GM23248 (cell line): ENCODE data around the gene AFTPH. TPM values are rescaled to one million over a fixed set of nuclear protein-coding genes. Genes with fewer than 3 reads are reported as not detected.

Source experiments
- DNase-seq: peaks from one replicate; pipeline ENCODE4 v3.0.0-alpha.2; 2015
- H2AFZ ChIP-seq: fragments of 200-600 bp; sonication (generic); 2 replicates; pipeline ENCODE4 v1.6.1; 2016; ENCODE audit warnings: antibody characterized with exemption
- H3F3A ChIP-seq: fragments of 200-600 bp; sonication (generic); 2 replicates; pipeline ENCODE4 v1.6.1; 2016; ENCODE audit warnings: mild to moderate bottlenecking, antibody characterized with exemption, mixed run types; ENCODE audit not compliant: insufficient read depth
- H3K27ac ChIP-seq: fragments of 200-600 bp; sonication (generic); 2 replicates; pipeline ENCODE4 v1.5.1; 2016; ENCODE audit warnings: mild to moderate bottlenecking
- H3K27me3 ChIP-seq: fragments of 200-600 bp; sonication (generic); replicated peaks from 2 replicates; pipeline ENCODE4 v1.6.1; 2016; ENCODE audit warnings: mild to moderate bottlenecking; ENCODE audit not compliant: insufficient read depth
- H3K36me3 ChIP-seq: fragments of 200-600 bp; sonication (generic); 2 replicates; pipeline ENCODE4 v1.6.1; 2016; ENCODE audit warnings: low read depth, mild to moderate bottlenecking
- H3K4me1 ChIP-seq: fragments of 200-600 bp; sonication (generic); 2 replicates; pipeline ENCODE4 v1.6.1; 2016; ENCODE audit warnings: mild to moderate bottlenecking; ENCODE audit not compliant: insufficient read depth
- H3K4me2 ChIP-seq: fragments of 200-600 bp; sonication (generic); one replicate; pipeline ENCODE4 v1.6.1; 2016; ENCODE audit warnings: mild to moderate bottlenecking; ENCODE audit not compliant: unreplicated experiment
- H3K4me3 ChIP-seq: fragments of 200-600 bp; sonication (generic); 2 replicates; pipeline ENCODE4 v1.5.1; 2016; ENCODE audit warnings: mild to moderate bottlenecking
- H3K79me2 ChIP-seq: fragments of 200-600 bp; sonication (generic); 2 replicates; pipeline ENCODE4 v1.6.1; 2016; ENCODE audit warnings: mild to moderate bottlenecking; ENCODE audit not compliant: insufficient read depth
- H3K9ac ChIP-seq: fragments of 200-600 bp; sonication (generic); 2 replicates; pipeline ENCODE4 v1.6.1; 2016; ENCODE audit warnings: mild to moderate bottlenecking
- H3K9me2 ChIP-seq: fragments of 200-600 bp; sonication (generic); 2 replicates; pipeline ENCODE4 v1.6.1; 2016; ENCODE audit warnings: mixed run types, mild to moderate bottlenecking, moderate library complexity; ENCODE audit not compliant: insufficient read depth
- H3K9me3 ChIP-seq: fragments of 200-600 bp; sonication (generic); one replicate; pipeline ENCODE4 v1.6.1; 2017; ENCODE audit warnings: low read depth
- H4K20me1 ChIP-seq: fragments of 200-600 bp; sonication (generic); 2 replicates; pipeline ENCODE4 v1.6.0; 2016; ENCODE audit not compliant: insufficient read depth
- EZH2 ChIP-seq: fragments of 200-600 bp; sonication (generic); IDR thresholded peaks from 2 replicates; pipeline ENCODE4 v1.6.1; 2018; ENCODE audit warnings: antibody characterized with exemption, mild to moderate bottlenecking; ENCODE audit not compliant: insufficient read depth, poor library complexity, severe bottlenecking
- EZH2phosphoT487 ChIP-seq: fragments of 200-600 bp; sonication (generic); IDR thresholded peaks from 2 replicates; pipeline ENCODE4 v1.6.1; 2018; ENCODE audit warnings: antibody characterized with exemption, moderate library complexity, mild to moderate bottlenecking, low read depth; ENCODE audit not compliant: insufficient read depth
- WGBS, 2 experiments: methylation state at CpG; one replicate each; pipeline ENCODE4 v1.1.6; 2015 to 2017; ENCODE audit warnings: low lambda C conversion rate in 2 of 2, low coverage in 1 of 2; ENCODE audit errors: missing lambda C conversion rate in 2 of 2; 5-methylcytosine and 5-hydroxymethylcytosine counted together
- in situ Hi-C: fragments of 300-500 bp; cut with MboI; formaldehyde crosslinking; loops from 2 replicates; pipeline ENCODE4 v1.15.0; 2020
- polyA plus RNA-seq: library from polyadenylated mRNA; unstranded; fragments of >200 nt; fragmentation: Nextera tagmentation; extraction: Ambion mirVana; gene quantifications from 2 replicates; pipeline ENCODE4 v1.2.1, GENCODE V29; 2016
- total RNA-seq: library from RNA; depleted of rRNA; stranded (reverse); fragments of >200 nt; shearing (Covaris generic); gene quantifications from 2 replicates; pipeline ENCODE4 v1.2.3, GENCODE V29; 2014

Gene AFTPH
- total and polyA plus RNA-seq, 2 experiments from 2014 or later, result 8.8 to 26.2 TPM

- Histone ChIP-seq H3K9me2 (no peaks in the 10 kb centered on the region), H4K20me1 (no peaks in the 10 kb centered on the region), H3K79me2 (peaks cover 31% of the 10 kb centered on the region), H3K4me3 (no peak overlapping the region), H2AFZ (no peak overlapping the region), H3K4me1 (no peaks in the 10 kb centered on the region), H3K4me2 (no peak overlapping the region), H3K9ac (no peak overlapping the region), H3K36me3 (0 out of 2 replicates have a peak, but pooled peaks cover 6% of the 10 kb centered on the region), H3K27ac (no peak overlapping the region), H3F3A (no peaks in the 10 kb centered on the region; the same call in 1 of the 2 replicates), H3K9me3 (no peaks in the 10 kb centered on the region), H3K27me3 (no peaks in the 10 kb centered on the region)
- no peak for DNase-seq
- TF ChIP-seq EZH2 (no peak), EZH2phosphoT487 (no peak)
- 97 to 100% methylated on average over 1 of the region's 1 CpG for WGBS, 2 experiments
- in situ Hi-C loops, result no loop called here
Measured at GRCh38 chr2:64565949-64566710, 42.0 kb downstream of the AFTPH start.

DNA sequence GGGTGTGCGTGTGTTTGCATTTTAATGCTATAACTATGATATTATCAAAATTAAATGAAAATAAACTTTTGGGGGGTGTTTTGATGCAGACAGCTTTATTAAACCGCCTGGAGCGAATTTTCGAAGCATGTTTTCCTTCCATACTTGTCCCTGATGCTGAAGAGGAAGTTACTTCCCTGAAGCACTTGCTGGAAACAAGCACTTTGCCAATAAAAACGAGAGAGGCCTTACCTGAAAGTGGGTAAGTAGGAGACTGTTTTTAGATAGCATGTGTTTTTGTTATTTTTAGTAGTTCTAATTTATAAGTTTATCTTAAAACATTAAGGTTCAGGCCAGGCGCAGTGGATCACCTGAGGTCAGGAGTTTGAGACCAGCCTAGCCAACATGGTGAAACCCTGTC lies 43.3 kb downstream of the AFTPH start:
- 77 to 81% methylated on average over 6 of the region's 6 CpGs for WGBS, 2 experiments
- TF ChIP-seq EZH2 (no peak), EZH2phosphoT487 (no peak)
- in situ Hi-C loops, result no loop called here

DNA sequence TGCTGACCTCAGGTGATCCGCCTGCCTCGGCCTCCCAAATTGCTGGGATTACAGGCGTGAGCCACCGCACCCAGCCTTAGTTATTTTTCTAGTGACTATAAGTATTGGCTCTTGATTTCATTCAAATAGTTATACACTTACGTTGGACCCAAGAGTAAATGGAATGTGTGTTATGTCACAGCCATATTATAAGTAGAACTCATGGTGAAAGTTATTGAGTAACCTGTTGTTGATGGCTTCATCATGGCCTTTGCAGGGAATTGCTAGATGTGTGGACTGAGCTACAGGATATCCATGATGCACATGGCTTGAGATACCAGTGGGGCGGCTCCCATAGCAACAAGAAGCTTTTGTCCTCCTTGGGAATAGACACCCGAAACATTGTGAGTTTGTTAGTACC lies 44.7 kb downstream of the AFTPH start:
- Histone ChIP-seq H3K27ac (no peak overlapping the region), H4K20me1 (no peaks in the 10 kb centered on the region), H3K36me3 (peaks cover 14% of the 10 kb centered on the region), H3K27me3 (no peaks in the 10 kb centered on the region), H3K4me2 (no peak overlapping the region), H3K9me2 (no peaks in the 10 kb centered on the region), H3K9me3 (no peaks in the 10 kb centered on the region), H3K4me1 (no peaks in the 10 kb centered on the region), H3F3A (no peaks in the 10 kb centered on the region), H3K4me3 (no peak overlapping the region), H3K79me2 (peaks cover 14% of the 10 kb centered on the region), H2AFZ (no peak overlapping the region), H3K9ac (no peak overlapping the region)
- peak; percentile 14 for DNase-seq
- in situ Hi-C loops, result no loop called here
- 92 to 93% methylated on average over 7 of the region's 7 CpGs for WGBS, 2 experiments
- TF ChIP-seq EZH2, result no peak
- TF ChIP-seq EZH2phosphoT487, result no peak

More for the DNA sequence above, 43.3 kb downstream of the AFTPH start:
- H3K79me2 ChIP-seq, result peaks cover 23% of the 10 kb centered on the region
- H2AFZ ChIP-seq, result no peak overlapping the region
- DNase-seq, result no peak
- 0 out of 2 replicates have a peak, but pooled peaks cover 6% of the 10 kb centered on the region for H3K36me3 ChIP-seq
- H3F3A ChIP-seq, result no peaks in the 10 kb centered on the region
- H3K27ac ChIP-seq, result no peak overlapping the region
- no peak overlapping the region for H3K4me3 ChIP-seq
- no peaks in the 10 kb centered on the region for H3K27me3 ChIP-seq
- H3K9me2 ChIP-seq, result no peaks in the 10 kb centered on the region
- H4K20me1 ChIP-seq, result no peaks in the 10 kb centered on the region
- H3K4me1 ChIP-seq, result no peaks in the 10 kb centered on the region
- no peak overlapping the region for H3K9ac ChIP-seq
- H3K9me3 ChIP-seq, result no peaks in the 10 kb centered on the region
- H3K4me2 ChIP-seq, result no peak overlapping the region

DNA sequence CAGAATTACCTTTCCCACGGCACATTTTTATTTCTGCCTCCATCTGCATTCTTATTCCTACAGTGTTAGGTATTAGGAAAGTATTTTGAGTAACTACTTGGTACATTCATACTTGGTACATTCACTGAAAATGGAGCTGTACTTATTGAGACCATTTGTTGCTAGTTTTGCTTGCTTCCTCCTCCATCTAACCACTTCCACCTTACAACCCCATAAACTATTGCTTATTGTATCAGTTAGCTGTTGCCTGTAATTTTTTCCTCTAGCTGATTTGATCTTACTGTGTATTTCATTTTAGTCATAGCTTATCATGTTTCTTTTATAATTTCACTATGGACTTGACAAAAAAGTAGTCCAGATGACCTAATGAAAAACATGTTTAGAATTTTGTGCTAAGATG lies 50.7 kb downstream of the AFTPH start:
- Histone ChIP-seq H3K27ac (no peak overlapping the region), H3K27me3 (no peaks in the 10 kb centered on the region), H3F3A (no peaks in the 10 kb centered on the region), H3K9me3 (no peaks in the 10 kb centered on the region), H4K20me1 (no peaks in the 10 kb centered on the region), H3K9me2 (no peaks in the 10 kb centered on the region), H3K79me2 (no peaks in the 10 kb centered on the region), H2AFZ (no peak overlapping the region), H3K4me2 (no peak overlapping the region), H3K4me3 (no peak overlapping the region), H3K36me3 (peaks cover 17% of the 10 kb centered on the region), H3K4me1 (no peaks in the 10 kb centered on the region), H3K9ac (no peak overlapping the region)
- TF ChIP-seq EZH2phosphoT487, result no peak
- no peak for TF ChIP-seq EZH2
- WGBS, 2 experiments, result 88 to 100% methylated on average over 1 of the region's 1 CpG
- DNase-seq, result no peak
- in situ Hi-C loops, result loop anchor here (25.0 kb wide), 1 partner anchor 462 kb away; no protein-coding TSS in a partner anchor
